ENCODE results near the gene CUEDC1. TPM values are rescaled to one million over a fixed set of nuclear protein-coding genes. Genes with fewer than 3 reads are reported as not detected.
A peak's percentile ranks its signal among the peaks of the same experiment; 100 is the strongest.

Gene CUEDC1
- total and polyA plus RNA-seq, 3 experiments from 2014 or later, result 0.33 to 0.73 TPM; not detected in 1

GRCh38 chr17:57905875-57906455 lies 49.2 kb downstream of the CUEDC1 start:
- peaks cover 0 to 4% of the 10 kb centered on the region in 2 donors for H3K27me3 Mint-ChIP-seq
- Histone ChIP-seq H3K4me3 (ENCODE audit: low read length) (no peak overlapping the region), H3K4me1 (ENCODE audit: insufficient read depth, low read length) (peaks cover 8% of the 10 kb centered on the region), H3K27me3 (ENCODE audit: insufficient read depth, low read length, poor library complexity, severe bottlenecking) (no peaks in the 10 kb centered on the region), H3K36me3 (ENCODE audit: insufficient read depth, low read length) (no peaks in the 10 kb centered on the region), H3K9me3 (ENCODE audit: low read length) (no peaks in the 10 kb centered on the region), H3K27ac (ENCODE audit: low read depth, low read length) (no peak overlapping the region)
- ChIA-PET POLR2A (interaction anchor here (0.6 kb wide), 1 partner anchor 294 kb away, joined by 4 read pairs; no protein-coding TSS in a partner anchor), CTCF (no interaction called here)
- DNase-seq, result no peak
- no peak overlapping the region for H3K27ac Mint-ChIP-seq
- no peaks in the 10 kb centered on the region for H3K36me3 Mint-ChIP-seq
- H3K9me3 Mint-ChIP-seq, result no peaks in the 10 kb centered on the region
- H3K4me3 Mint-ChIP-seq, result no peak overlapping the region
- H3K4me1 Mint-ChIP-seq, result peaks cover 0 to 3% (median 3%) of the 10 kb centered on the region in 3 donors

DNA sequence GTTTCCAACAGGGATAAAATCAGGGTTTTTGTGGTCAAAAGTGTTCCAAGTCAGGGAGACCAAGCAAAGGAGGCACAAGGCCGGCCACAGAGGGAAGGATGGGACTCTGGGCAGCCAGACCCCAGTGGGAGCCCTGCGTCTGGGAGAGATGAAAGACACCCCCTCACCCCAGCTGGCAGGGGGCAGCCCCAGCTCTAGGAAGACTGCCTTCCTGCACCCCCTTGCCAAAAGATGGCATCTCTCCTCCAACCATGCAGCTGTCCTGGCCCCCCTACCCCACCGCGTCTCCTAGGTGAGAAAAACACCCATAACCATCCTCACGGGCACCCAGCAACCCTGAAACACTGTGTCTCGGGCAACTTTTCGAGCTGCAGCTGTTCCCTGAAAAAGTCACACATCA lies 51.3 kb downstream of the CUEDC1 start:
- ChIA-PET POLR2A (no interaction called here), CTCF (interaction anchor here (0.9 kb wide), 1 partner anchor 11 kb away, joined by 3 read pairs; no protein-coding TSS in a partner anchor)
- H3K9me3 ChIP-seq (ENCODE audit: low read length), result no peaks in the 10 kb centered on the region
- H3K27ac Mint-ChIP-seq, result no peak overlapping the region
- H3K27me3 ChIP-seq (ENCODE audit: insufficient read depth, low read length, poor library complexity, severe bottlenecking), result no peaks in the 10 kb centered on the region
- H3K27ac ChIP-seq (ENCODE audit: low read depth, low read length), result no peak overlapping the region
- DNase-seq, result no peak
- H3K4me1 Mint-ChIP-seq, result peaks cover 0 to 8% (median 3%) of the 10 kb centered on the region in 3 donors
- no peaks in the 10 kb centered on the region for H3K36me3 ChIP-seq (ENCODE audit: insufficient read depth, low read length)
- H3K4me3 Mint-ChIP-seq, result no peak overlapping the region
- no peaks in the 10 kb centered on the region for H3K9me3 Mint-ChIP-seq
- H3K4me1 ChIP-seq (ENCODE audit: insufficient read depth, low read length), result peaks cover 8% of the 10 kb centered on the region
- no peaks in the 10 kb centered on the region for H3K36me3 Mint-ChIP-seq
- peaks cover 0 to 4% of the 10 kb centered on the region in 2 donors for H3K27me3 Mint-ChIP-seq
- no peak overlapping the region for H3K4me3 ChIP-seq (ENCODE audit: low read length)

DNA sequence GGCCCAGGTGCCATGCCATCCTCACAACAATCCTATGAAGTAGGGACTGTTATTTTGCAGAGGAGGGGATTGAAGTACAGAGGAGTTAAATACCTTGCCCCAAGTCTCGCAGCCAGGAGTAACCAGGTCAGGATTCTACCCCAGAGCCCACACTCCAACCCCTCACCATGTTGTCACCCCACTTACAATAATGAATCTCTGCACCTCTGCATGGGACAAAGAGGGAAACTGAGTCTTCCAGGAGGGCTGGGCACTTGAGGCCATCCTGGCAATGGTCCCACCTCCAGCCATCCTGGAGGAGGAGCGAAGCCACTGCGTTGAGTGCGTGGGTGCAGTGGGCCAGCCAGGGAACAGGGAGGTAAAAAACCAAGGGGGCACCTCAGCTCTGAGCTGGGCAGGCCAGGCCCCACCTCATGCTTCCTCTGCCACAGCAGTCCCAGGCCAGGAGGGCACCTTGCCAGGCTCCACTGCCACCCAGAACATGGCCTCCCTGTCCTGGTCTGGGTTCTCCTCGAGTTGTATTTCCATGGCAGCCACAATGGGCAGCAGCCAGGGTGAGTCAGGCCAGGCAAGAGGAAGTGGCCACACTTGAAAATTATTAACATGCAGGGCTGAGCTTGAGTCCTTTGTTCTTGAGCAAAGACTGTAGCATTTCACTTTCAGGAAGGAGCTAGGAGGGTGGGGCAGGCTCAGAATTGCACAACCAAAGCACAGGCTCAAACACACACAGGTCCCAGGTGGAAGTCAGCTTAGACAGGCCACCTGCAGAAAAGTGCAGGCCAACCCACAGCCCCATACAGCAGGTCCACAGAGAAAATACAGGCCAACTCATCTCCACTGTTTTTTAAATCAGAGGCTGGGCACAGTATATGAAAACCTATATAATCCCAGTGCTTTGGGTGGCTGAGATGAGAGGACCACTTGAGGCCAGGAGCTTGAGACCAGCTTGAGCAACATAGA lies 52.1 kb downstream of the CUEDC1 start:
- no peak for DNase-seq
- ChIA-PET CTCF (no interaction called here), POLR2A (no interaction called here)
- no peak overlapping the region for H3K27ac ChIP-seq (ENCODE audit: low read depth, low read length)
- H3K27me3 Mint-ChIP-seq, result peaks cover 0 to 4% of the 10 kb centered on the region in 2 donors
- no peaks in the 10 kb centered on the region for H3K9me3 ChIP-seq (ENCODE audit: low read length)
- no peaks in the 10 kb centered on the region for H3K27me3 ChIP-seq (ENCODE audit: insufficient read depth, low read length, poor library complexity, severe bottlenecking)
- H3K4me1 ChIP-seq (ENCODE audit: insufficient read depth, low read length), result peaks cover 8% of the 10 kb centered on the region
- H3K36me3 Mint-ChIP-seq, result no peaks in the 10 kb centered on the region
- peaks cover 0 to 8% (median 3%) of the 10 kb centered on the region in 3 donors for H3K4me1 Mint-ChIP-seq
- H3K9me3 Mint-ChIP-seq, result no peaks in the 10 kb centered on the region
- H3K4me3 ChIP-seq (ENCODE audit: low read length), result no peak overlapping the region
- no peak overlapping the region for H3K27ac Mint-ChIP-seq
- H3K36me3 ChIP-seq (ENCODE audit: insufficient read depth, low read length), result no peaks in the 10 kb centered on the region
- H3K4me3 Mint-ChIP-seq, result peak overlapping the region in 1 of 7 donors; percentile 46

GRCh38 chr17:57902117-57902799 lies 53.0 kb downstream of the CUEDC1 start:
- Mint-ChIP-seq H3K27me3 (peaks cover 0 to 4% of the 10 kb centered on the region in 2 donors), H3K36me3 (no peaks in the 10 kb centered on the region), H3K9me3 (no peaks in the 10 kb centered on the region), H3K27ac (no peak overlapping the region), H3K4me3 (no peak overlapping the region), H3K4me1 (peaks cover 0 to 8% (median 3%) of the 10 kb centered on the region in 3 donors)
- no peaks in the 10 kb centered on the region for H3K27me3 ChIP-seq (ENCODE audit: insufficient read depth, low read length, poor library complexity, severe bottlenecking)
- H3K4me3 ChIP-seq (ENCODE audit: low read length), result no peak overlapping the region
- H3K36me3 ChIP-seq (ENCODE audit: insufficient read depth, low read length), result no peaks in the 10 kb centered on the region
- DNase-seq, result no peak
- H3K27ac ChIP-seq (ENCODE audit: low read depth, low read length), result no peak overlapping the region
- CTCF ChIA-PET, result no interaction called here
- H3K4me1 ChIP-seq (ENCODE audit: insufficient read depth, low read length), result peaks cover 8% of the 10 kb centered on the region
- H3K9me3 ChIP-seq (ENCODE audit: low read length), result no peaks in the 10 kb centered on the region
- POLR2A ChIA-PET, result no interaction called here

DNA sequence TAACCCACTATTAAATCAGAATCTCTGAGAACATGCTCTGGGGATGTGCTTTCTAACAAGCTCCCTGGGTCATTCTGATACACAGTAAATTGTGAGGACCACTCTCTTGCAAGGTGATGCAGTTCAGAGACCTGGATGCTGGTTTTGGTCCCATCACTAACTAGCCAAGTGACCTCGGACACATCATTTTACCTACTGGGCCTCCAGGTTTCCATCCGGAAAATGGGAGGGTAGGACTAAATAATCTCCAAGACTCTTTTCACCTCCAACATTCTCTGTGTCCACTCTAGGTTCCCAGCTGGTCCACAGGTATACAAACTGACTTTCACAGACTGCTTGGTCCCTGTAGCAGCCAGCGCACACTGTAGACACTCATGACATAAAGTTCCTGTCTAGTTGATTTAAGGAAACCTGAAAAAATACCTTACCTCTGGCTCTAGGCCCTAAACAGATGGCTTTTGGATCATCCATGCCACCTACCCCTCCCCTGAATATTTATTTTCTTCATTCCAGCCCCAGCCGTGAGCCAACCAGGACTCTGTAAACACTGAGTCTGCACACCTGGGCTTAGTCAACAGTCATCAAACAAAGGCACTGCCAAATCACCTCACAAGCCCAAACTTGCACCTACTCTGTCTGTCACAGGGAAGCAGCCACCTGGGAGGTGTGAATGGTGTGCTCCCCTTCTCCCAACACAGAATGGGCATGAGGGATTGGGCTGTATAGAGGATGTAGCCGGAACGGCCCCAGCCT lies 54.0 kb downstream of the CUEDC1 start:
- peaks cover 0 to 8% (median 3%) of the 10 kb centered on the region in 3 donors for H3K4me1 Mint-ChIP-seq
- no peaks in the 10 kb centered on the region for H3K9me3 ChIP-seq (ENCODE audit: low read length)
- DNase-seq, result no peak
- no peak overlapping the region for H3K27ac ChIP-seq (ENCODE audit: low read depth, low read length)
- ChIA-PET CTCF (interaction anchor here (1.4 kb wide), 1 partner anchor 9 kb away, joined by 5 read pairs; no protein-coding TSS in a partner anchor), POLR2A (no interaction called here)
- H3K9me3 Mint-ChIP-seq, result no peaks in the 10 kb centered on the region
- no peak overlapping the region for H3K4me3 ChIP-seq (ENCODE audit: low read length)
- H3K27me3 ChIP-seq (ENCODE audit: insufficient read depth, low read length, poor library complexity, severe bottlenecking), result no peaks in the 10 kb centered on the region
- no peaks in the 10 kb centered on the region for H3K36me3 Mint-ChIP-seq
- no peaks in the 10 kb centered on the region for H3K36me3 ChIP-seq (ENCODE audit: insufficient read depth, low read length)
- H3K27ac Mint-ChIP-seq, result no peak overlapping the region
- peaks cover 0 to 4% of the 10 kb centered on the region in 2 donors for H3K27me3 Mint-ChIP-seq
- no peak overlapping the region for H3K4me3 Mint-ChIP-seq
- H3K4me1 ChIP-seq (ENCODE audit: insufficient read depth, low read length), result peaks cover 8% of the 10 kb centered on the region

GRCh38 chr17:57899822-57900221 lies 55.4 kb downstream of the CUEDC1 start:
- H3K4me1 ChIP-seq (ENCODE audit: insufficient read depth, low read length), result peaks cover 8% of the 10 kb centered on the region
- POLR2A ChIA-PET, result no interaction called here

GRCh38 chr17:57899391-57899790 lies 55.8 kb downstream of the CUEDC1 start:
- H3K4me1 ChIP-seq (ENCODE audit: insufficient read depth, low read length), result peaks cover 8% of the 10 kb centered on the region
- CTCF ChIA-PET, result interaction anchor here (1.1 to 1.7 kb wide), 3 partner anchors 25 to 100 kb away, joined by 3 to 7 read pairs (median 3); no protein-coding TSS in a partner anchor
- Mint-ChIP-seq H3K4me3 (no peak overlapping the region), H3K36me3 (no peaks in the 10 kb centered on the region), H3K27ac (no peak overlapping the region), H3K4me1 (peaks cover 0 to 8% (median 3%) of the 10 kb centered on the region in 3 donors), H3K27me3 (peaks cover 0 to 4% of the 10 kb centered on the region in 2 donors), H3K9me3 (no peaks in the 10 kb centered on the region)
- H3K27me3 ChIP-seq (ENCODE audit: insufficient read depth, low read length, poor library complexity, severe bottlenecking), result no peaks in the 10 kb centered on the region
- H3K36me3 ChIP-seq (ENCODE audit: insufficient read depth, low read length), result no peaks in the 10 kb centered on the region
- H3K4me3 ChIP-seq (ENCODE audit: low read length), result no peak overlapping the region
- POLR2A ChIA-PET, result no interaction called here
- H3K27ac ChIP-seq (ENCODE audit: low read depth, low read length), result no peak overlapping the region
- no peaks in the 10 kb centered on the region for H3K9me3 ChIP-seq (ENCODE audit: low read length)
- no peak for DNase-seq

More at GRCh38 chr17:57899822-57900221, 55.4 kb downstream of the CUEDC1 start:
- H3K27ac Mint-ChIP-seq, result no peak overlapping the region
- Histone ChIP-seq H3K27me3 (ENCODE audit: insufficient read depth, low read length, poor library complexity, severe bottlenecking) (no peaks in the 10 kb centered on the region), H3K4me3 (ENCODE audit: low read length) (no peak overlapping the region), H3K27ac (ENCODE audit: low read depth, low read length) (no peak overlapping the region), H3K36me3 (ENCODE audit: insufficient read depth, low read length) (no peaks in the 10 kb centered on the region), H3K9me3 (ENCODE audit: low read length) (no peaks in the 10 kb centered on the region)
- peaks cover 0 to 8% (median 3%) of the 10 kb centered on the region in 3 donors for H3K4me1 Mint-ChIP-seq
- H3K4me3 Mint-ChIP-seq, result no peak overlapping the region
- no peak for DNase-seq
- H3K36me3 Mint-ChIP-seq, result no peaks in the 10 kb centered on the region
- CTCF ChIA-PET, result interaction anchor here (1.1 to 1.7 kb wide), 3 partner anchors 26 to 100 kb away, joined by 3 to 7 read pairs (median 3); no protein-coding TSS in a partner anchor
- no peaks in the 10 kb centered on the region for H3K9me3 Mint-ChIP-seq
- H3K27me3 Mint-ChIP-seq, result peaks cover 0 to 4% of the 10 kb centered on the region in 2 donors

All from CD8-positive, alpha-beta memory T cell (primary cell).